ENCODE results near the gene GSG1L2.

GSG1L2 gene

DNA sequence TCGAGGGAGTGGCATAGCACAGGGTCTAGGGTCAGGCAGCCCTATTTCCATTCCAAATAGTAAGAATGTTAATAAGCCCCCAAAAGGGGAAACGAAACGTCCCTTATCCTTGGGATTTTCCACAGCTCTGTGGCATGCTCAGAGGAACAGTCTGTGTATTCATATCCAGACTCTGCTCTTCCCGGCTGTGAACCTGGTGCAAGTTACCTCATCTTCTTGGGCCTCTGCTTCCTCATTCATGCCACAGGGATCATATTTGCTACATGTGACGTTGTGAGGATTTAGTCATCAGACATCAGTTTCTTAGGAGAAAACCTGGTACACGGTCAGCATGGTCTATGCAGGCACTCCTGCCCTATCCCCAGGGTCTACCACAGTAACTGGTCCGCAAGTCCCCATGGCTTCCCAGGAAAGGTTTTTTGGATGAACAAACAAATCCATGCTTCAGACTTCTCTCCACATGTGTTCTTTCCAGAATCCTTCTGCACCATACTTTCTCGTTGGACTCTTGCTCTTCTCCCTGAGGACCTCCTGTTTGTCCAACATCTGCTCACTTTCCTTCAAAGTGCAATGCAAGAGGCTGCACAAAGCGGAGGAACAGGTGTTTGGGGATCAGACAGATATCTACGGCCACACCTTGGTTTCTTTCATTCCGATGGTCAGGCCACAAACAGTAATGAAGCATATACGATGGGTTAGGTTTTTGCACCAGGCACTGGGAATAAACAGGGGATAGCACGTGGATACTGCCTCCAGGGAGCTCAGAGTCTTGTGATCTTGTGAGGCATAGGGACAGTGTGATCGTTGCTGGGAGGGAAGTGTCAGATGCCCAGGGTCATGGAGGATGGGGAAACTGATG is 21.5 kb upstream of the GSG1L2 start:
- H3K9me3 ChIP-seq (ENCODE audit: control insufficient read depth, low read depth, low read length) = no peaks in the 10 kb centered on the region
- H3K9ac ChIP-seq (ENCODE audit: low read length) = no peak overlapping the region

GRCh38 chr17:9842057-9842758 is 20.3 kb upstream of the GSG1L2 start:
- H3K9ac ChIP-seq (ENCODE audit: low read length) = no peak overlapping the region
- H3K4me1 ChIP-seq (ENCODE audit: control insufficient read depth, low read depth, low read length) = peaks cover 6% of the 10 kb centered on the region
- H3K36me3 ChIP-seq (ENCODE audit: control insufficient read depth, low read depth, low read length) = no peaks in the 10 kb centered on the region
- H3K27me3 ChIP-seq (ENCODE audit: control insufficient read depth, insufficient read depth, low read length) = peaks cover 10% of the 10 kb centered on the region
- H3K4me3 ChIP-seq (ENCODE audit: low read length) = no peak overlapping the region
- H3K9me3 ChIP-seq (ENCODE audit: control insufficient read depth, low read depth, low read length) = no peaks in the 10 kb centered on the region
- no peak overlapping the region for H3K27ac ChIP-seq (ENCODE audit: low read length)

More for the DNA sequence above, 21.5 kb upstream of the GSG1L2 start:
- H3K27ac ChIP-seq (ENCODE audit: low read length) = no peak overlapping the region
- peaks cover 2% of the 10 kb centered on the region for H3K27me3 ChIP-seq (ENCODE audit: control insufficient read depth, insufficient read depth, low read length)
- peaks cover 3% of the 10 kb centered on the region for H3K4me1 ChIP-seq (ENCODE audit: control insufficient read depth, low read depth, low read length)
- no peak overlapping the region for H3K4me3 ChIP-seq (ENCODE audit: low read length)
- no peaks in the 10 kb centered on the region for H3K36me3 ChIP-seq (ENCODE audit: control insufficient read depth, low read depth, low read length)

- H3K27me3 ChIP-seq (ENCODE audit: control insufficient read depth, insufficient read depth, low read length) = peaks cover 10% of the 10 kb centered on the region
- H3K9ac ChIP-seq (ENCODE audit: low read length) = no peak overlapping the region
- H3K27ac ChIP-seq (ENCODE audit: low read length) = no peak overlapping the region
- H3K36me3 ChIP-seq (ENCODE audit: control insufficient read depth, low read depth, low read length) = no peaks in the 10 kb centered on the region
- no peak overlapping the region for H3K4me3 ChIP-seq (ENCODE audit: low read length)
- peaks cover 6% of the 10 kb centered on the region for H3K4me1 ChIP-seq (ENCODE audit: control insufficient read depth, low read depth, low read length)
- H3K9me3 ChIP-seq (ENCODE audit: control insufficient read depth, low read depth, low read length) = no peaks in the 10 kb centered on the region
Measured at GRCh38 chr17:9839433-9839832, 17.6 kb upstream of the GSG1L2 start.

DNA sequence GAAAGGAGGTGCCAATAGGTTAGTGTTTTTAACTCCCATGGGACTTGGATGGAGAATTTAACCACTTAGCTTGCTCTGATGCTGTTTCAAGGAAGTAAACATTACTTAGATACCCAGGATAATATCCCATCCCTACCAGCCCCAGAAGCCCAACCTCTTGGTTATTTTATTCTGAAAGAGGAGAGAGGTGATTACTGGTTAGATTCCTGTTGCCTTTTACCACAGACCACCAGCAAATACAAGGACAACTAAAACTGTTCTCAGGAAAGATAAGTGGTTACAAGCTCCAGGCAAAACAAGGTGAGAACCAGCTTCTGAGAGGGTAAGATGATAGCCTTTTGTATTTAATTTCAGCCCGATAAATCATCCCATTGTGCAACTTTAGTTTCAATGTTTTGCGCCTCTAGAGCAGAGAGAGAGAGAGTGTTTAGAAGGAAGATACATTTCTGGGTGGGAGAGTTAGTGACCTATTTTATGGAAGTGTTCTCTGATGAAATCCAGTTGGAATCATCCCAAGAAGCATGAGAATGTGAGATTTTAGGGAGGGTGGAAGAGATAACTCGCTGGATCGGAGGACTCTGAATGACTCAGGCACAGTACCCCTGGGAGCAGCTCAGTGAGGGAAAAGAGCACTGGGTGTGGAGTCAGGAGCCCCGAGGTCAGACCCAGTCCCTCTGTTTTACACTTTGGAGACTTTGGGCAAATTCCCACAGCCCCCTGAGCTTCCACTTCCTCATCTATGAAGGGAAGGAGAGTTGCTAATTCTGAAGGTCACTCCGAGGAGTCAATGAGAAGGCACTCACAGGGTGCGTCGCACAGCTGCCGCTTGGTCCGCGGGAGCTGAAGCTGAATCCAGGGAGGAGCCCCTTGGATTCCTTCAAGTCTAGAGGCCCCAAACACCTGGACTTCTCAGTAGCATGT is 15.9 kb upstream of the GSG1L2 start:
- Histone ChIP-seq H3K4me3 (ENCODE audit: low read length) (no peak overlapping the region), H3K36me3 (ENCODE audit: control insufficient read depth, low read depth, low read length) (no peaks in the 10 kb centered on the region), H3K9ac (ENCODE audit: low read length) (no peak overlapping the region), H3K27ac (ENCODE audit: low read length) (no peak overlapping the region), H3K27me3 (ENCODE audit: control insufficient read depth, insufficient read depth, low read length) (peaks cover 10% of the 10 kb centered on the region), H3K9me3 (ENCODE audit: control insufficient read depth, low read depth, low read length) (no peaks in the 10 kb centered on the region), H3K4me1 (ENCODE audit: control insufficient read depth, low read depth, low read length) (peaks cover 6% of the 10 kb centered on the region)

DNA sequence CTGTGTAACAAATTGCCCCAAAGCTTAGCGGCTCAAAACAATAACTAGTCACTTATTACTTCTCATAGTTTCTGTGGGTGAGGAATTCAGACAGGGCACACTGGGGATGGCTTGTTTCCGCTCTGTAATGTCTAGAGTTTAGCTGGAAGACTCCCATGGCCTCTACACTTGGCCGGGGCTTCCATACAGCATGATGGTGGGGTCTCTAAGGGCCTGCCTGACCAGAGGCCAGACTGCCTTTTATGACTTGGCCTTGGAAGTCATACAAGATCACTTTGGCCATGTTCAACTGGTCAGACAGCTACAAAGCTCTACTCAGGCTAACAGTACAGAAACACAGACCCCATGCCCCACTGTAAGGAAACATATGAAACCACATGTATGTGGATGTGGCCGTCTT is 12.0 kb upstream of the GSG1L2 start:
- H3K4me3 ChIP-seq (ENCODE audit: low read length) = no peak overlapping the region
- H3K9me3 ChIP-seq (ENCODE audit: control insufficient read depth, low read depth, low read length) = no peaks in the 10 kb centered on the region
- no peaks in the 10 kb centered on the region for H3K36me3 ChIP-seq (ENCODE audit: control insufficient read depth, low read depth, low read length)
- H3K9ac ChIP-seq (ENCODE audit: low read length) = no peak overlapping the region
- peaks cover 10% of the 10 kb centered on the region for H3K27me3 ChIP-seq (ENCODE audit: control insufficient read depth, insufficient read depth, low read length)
- peaks cover 6% of the 10 kb centered on the region for H3K4me1 ChIP-seq (ENCODE audit: control insufficient read depth, low read depth, low read length)
- no peak overlapping the region for H3K27ac ChIP-seq (ENCODE audit: low read length)

DNA sequence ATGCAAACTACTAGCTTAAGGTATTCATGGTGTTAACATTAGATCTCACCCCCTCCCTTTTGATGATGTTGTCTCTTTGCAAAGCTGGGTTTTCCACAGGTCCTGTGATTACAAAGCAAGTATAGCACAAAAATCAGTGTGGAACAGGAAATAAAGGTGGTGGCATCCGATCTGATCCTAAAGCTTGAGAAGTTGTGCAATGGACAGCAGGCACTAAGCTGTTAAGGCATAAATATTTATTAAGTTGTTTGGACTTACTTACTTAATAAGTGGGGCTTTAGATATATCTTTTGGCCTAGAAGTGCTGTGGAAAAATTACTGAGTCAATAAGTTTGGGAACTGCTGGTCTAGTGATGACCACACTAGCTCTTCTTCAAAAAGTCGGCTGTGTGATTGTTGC is 8.8 kb upstream of the GSG1L2 start:
- no peak overlapping the region for H3K4me3 ChIP-seq (ENCODE audit: low read length)
- H3K36me3 ChIP-seq (ENCODE audit: control insufficient read depth, low read depth, low read length) = no peaks in the 10 kb centered on the region
- no peaks in the 10 kb centered on the region for H3K27me3 ChIP-seq (ENCODE audit: control insufficient read depth, insufficient read depth, low read length)
- H3K9ac ChIP-seq (ENCODE audit: low read length) = no peak overlapping the region
- H3K27ac ChIP-seq (ENCODE audit: low read length) = no peak overlapping the region
- no peaks in the 10 kb centered on the region for H3K9me3 ChIP-seq (ENCODE audit: control insufficient read depth, low read depth, low read length)
- H3K4me1 ChIP-seq (ENCODE audit: control insufficient read depth, low read depth, low read length) = no peaks in the 10 kb centered on the region

- Histone ChIP-seq H3K9ac (ENCODE audit: low read length) (no peak overlapping the region), H3K27me3 (ENCODE audit: control insufficient read depth, insufficient read depth, low read length) (no peaks in the 10 kb centered on the region), H3K4me1 (ENCODE audit: control insufficient read depth, low read depth, low read length) (no peaks in the 10 kb centered on the region), H3K4me3 (ENCODE audit: low read length) (no peak overlapping the region), H3K9me3 (ENCODE audit: control insufficient read depth, low read depth, low read length) (no peaks in the 10 kb centered on the region), H3K36me3 (ENCODE audit: control insufficient read depth, low read depth, low read length) (no peaks in the 10 kb centered on the region), H3K27ac (ENCODE audit: low read length) (no peak overlapping the region)
Measured at GRCh38 chr17:9829343-9829742, 7.5 kb upstream of the GSG1L2 start.

GRCh38 chr17:9828296-9829295 is 6.7 kb upstream of the GSG1L2 start:
- Histone ChIP-seq H3K27me3 (ENCODE audit: control insufficient read depth, insufficient read depth, low read length) (no peaks in the 10 kb centered on the region), H3K27ac (ENCODE audit: low read length) (no peak overlapping the region), H3K4me1 (ENCODE audit: control insufficient read depth, low read depth, low read length) (no peaks in the 10 kb centered on the region), H3K36me3 (ENCODE audit: control insufficient read depth, low read depth, low read length) (no peaks in the 10 kb centered on the region), H3K9ac (ENCODE audit: low read length) (no peak overlapping the region), H3K4me3 (ENCODE audit: low read length) (no peak overlapping the region), H3K9me3 (ENCODE audit: control insufficient read depth, low read depth, low read length) (no peaks in the 10 kb centered on the region)

DNA sequence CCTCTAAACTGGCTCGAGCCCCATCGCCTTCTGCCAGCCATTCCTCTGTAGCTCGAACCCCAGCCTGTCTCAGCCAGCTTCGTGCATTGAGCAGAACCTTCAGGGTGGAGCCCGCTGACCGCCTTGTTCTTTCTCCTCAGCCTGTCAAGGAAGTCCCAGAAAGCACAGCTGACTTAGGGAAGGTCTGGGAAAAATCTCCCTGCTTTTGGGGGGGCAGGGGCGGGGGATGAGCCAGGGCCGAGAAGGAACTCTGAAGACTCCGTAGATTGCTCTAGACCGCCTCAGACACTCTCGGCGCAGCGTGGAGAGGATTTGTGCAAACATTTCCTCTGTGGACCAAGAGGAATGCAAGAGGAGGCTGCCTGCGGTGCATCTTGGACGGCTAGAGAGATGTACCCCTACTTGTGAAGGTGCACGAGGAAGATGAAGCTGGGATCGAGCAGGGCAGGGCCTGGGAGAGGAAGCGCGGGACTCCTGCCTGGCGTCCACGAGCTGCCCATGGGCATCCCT is 3.8 kb upstream of the GSG1L2 start, which contains the start of gene GLP2R:
TSS of gene GLP2R (plus strand) at position 284 of the 510 bp plus-strand sequence. CDS start at position 424, 140 bp downstream.
- Histone ChIP-seq H3K27me3 (ENCODE audit: control insufficient read depth, insufficient read depth, low read length) (no peaks in the 10 kb centered on the region), H3K9me3 (ENCODE audit: control insufficient read depth, low read depth, low read length) (no peaks in the 10 kb centered on the region), H3K4me3 (ENCODE audit: low read length) (no peak within 1 kb of the TSS), H3K4me1 (ENCODE audit: control insufficient read depth, low read depth, low read length) (no peaks in the 10 kb centered on the region), H3K9ac (ENCODE audit: low read length) (no peak within 1 kb of the TSS), H3K36me3 (ENCODE audit: control insufficient read depth, low read depth, low read length) (no peaks in the 10 kb centered on the region), H3K27ac (ENCODE audit: low read length) (no peak within 1 kb of the TSS)

DNA sequence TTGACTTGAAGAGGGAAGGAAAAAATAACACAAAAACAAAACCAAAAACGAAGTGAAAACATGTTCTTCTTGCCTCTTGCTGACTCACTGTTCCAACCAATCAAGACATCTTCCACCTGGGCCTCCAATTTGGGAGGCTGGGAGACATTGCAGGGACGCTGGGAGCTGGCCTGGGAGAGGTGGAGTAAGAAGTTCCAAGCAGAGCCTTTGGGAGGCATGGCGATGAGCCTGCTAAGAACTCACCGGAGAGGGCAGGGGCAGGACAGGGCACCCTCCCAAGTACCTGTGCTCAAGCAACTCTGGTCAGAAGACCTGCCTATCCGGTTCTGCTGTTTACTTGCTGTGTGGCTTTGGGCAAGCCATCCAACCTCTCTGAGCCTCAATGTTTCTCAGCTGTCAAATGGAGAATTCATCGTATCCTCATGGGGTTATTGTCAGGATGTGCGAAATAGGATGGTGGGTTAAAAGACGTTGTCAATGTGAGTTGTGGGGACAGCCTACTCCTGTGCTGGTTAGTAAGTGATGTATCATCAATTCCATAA is 3.0 kb upstream of the GSG1L2 start:
- Histone ChIP-seq H3K27ac (ENCODE audit: low read length) (no peak overlapping the region), H3K9ac (ENCODE audit: low read length) (no peak overlapping the region), H3K4me3 (ENCODE audit: low read length) (no peak overlapping the region), H3K9me3 (ENCODE audit: control insufficient read depth, low read depth, low read length) (no peaks in the 10 kb centered on the region), H3K27me3 (ENCODE audit: control insufficient read depth, insufficient read depth, low read length) (no peaks in the 10 kb centered on the region), H3K36me3 (ENCODE audit: control insufficient read depth, low read depth, low read length) (no peaks in the 10 kb centered on the region), H3K4me1 (ENCODE audit: control insufficient read depth, low read depth, low read length) (no peaks in the 10 kb centered on the region)
